IPS-18c (cell line): ENCODE data around the gene CBLB.

Experiments
- H3K4me3 ChIP-seq: 2 replicates; pipeline ENCODE4 v1.7.0; 2013; ENCODE audit warnings: low read depth, mild to moderate bottlenecking, low read length, moderate library complexity; ENCODE audit not compliant: insufficient read depth
- H3K9me3 ChIP-seq: one replicate; pipeline ENCODE4 v1.6.1; 2013; ENCODE audit warnings: mild to moderate bottlenecking, low read length, moderate library complexity; ENCODE audit not compliant: control insufficient read depth, insufficient read depth

The CBLB gene

DNA sequence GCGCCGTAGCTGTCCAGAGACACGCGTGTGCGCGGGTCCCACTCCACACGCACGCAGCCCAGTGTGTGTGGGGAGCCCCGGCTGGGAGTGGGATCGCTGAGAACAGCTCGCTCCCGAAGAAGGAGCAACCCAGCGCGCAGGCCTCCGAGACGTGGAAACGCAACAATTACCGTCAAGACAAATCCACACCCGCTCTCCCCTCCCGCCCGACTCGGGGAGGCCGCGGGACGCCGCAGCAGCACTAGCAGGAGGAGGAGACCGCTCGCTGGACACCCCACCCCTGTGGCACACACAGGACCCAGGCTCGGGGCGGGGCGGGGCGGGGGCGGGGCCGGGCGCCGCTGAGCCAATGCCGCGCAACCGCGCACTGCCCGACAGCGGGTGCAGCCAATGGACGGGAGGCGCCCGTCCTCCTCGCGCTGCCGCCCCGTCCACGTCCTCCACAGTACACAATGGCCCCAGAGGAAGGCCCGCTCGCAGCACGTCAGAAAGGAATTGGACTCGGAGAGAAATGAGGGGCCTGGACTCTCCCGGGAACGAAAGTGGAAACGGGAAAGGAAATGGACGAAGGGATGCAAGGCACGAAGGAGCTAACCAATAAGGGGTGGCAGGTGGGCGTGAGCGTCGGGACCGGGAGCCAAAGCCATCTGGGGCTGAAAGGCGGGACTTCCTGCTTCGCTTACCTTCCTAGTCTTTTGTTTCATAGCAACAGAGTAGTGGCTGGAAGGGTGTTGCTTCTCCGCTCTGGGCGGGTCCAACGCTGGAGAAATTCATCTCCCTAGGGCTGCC lies at the start of gene CBLB:
Gene CBLB, minus strand, starts transcription at position 271 of the 789 bp plus-strand sequence. CDS start 1,435 bp downstream, outside the sequence.
- Histone ChIP-seq H3K9me3 (no peaks in the 10 kb centered on the region), H3K4me3 (peak within 1 kb of the TSS; percentile 92)

DNA sequence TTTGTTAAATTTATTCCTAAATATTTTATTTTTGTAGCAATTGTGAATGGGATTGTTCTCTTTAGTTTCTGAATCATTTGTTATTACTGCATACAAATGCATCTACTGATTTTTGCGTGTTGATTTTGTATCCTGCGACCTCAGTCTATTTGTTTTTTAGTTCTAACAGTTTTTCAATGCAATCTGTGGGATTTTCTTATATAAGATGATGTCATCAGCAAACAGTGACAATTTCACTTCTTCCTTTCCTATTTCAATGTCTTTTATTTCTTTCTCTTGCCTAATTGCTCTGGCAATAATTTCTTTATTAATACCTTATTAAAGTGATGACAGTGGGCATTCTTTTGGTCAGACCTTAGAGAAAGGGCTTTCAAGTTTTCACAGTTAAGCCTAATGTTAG lies 48.0 kb upstream of the CBLB start:
- no peak overlapping the region for H3K4me3 ChIP-seq

DNA sequence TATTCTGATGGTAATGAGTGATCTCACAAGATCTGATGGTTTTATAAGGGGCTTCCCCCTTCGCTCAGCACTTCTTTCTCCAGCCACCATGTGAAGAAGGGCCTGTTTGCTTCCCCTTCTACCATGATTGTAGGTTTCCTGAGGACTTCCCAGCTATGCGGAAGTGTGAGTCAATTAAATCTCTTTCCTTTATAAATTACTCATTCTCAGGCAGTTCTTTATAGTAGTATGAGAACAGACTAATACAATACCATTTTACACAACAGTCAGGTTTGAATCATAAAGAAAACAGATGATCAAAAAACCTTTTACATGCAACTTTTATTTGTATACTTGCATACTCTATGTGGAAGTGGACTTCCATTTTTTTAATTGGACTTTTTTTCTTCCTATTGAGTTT lies 46.7 kb upstream of the CBLB start:
- no peaks in the 10 kb centered on the region for H3K9me3 ChIP-seq
- H3K4me3 ChIP-seq: no peak overlapping the region

More for the DNA sequence above, 48.0 kb upstream of the CBLB start:
- no peaks in the 10 kb centered on the region for H3K9me3 ChIP-seq

DNA sequence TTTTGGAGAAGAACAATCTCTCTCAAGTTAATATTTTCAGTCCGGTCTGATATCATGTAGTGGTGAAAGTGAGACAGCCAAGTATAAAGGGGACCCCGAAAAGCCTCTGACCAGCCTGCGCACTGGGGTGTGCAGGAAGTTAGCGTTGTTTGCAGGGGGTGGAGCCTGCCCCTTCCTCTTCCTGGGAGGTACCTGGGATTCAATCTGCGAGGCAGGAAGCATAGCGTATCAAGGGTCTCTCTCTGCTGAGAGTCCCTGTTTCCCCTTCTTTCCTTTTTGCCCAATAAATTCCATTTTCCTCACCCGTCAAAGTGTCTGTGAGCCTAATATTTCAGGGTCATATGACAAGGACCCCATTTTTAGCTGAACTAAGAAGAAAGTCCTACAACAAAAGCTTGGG lies 44.8 kb upstream of the CBLB start:
- no peak overlapping the region for H3K4me3 ChIP-seq

DNA sequence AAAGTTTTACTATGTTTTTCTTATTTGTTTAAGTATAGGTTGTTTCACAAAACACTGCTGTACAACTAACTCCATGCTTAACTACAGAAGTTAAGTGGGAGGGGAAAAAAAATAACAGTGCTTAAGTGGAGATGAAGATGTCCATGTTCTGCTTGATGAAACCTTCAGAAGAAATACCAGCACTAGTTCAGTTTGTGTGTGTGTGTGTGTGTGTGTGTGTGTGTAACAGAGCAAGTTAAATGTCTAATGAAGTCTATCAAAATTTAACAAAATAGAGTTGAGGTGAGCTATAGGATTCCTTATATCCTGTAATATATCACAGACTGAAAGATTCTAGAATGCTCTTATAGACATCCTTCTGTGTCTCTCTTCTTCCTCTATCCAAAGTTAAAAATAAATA lies 44.1 kb upstream of the CBLB start:
- Histone ChIP-seq H3K4me3 (no peak overlapping the region), H3K9me3 (no peaks in the 10 kb centered on the region)

More for the DNA sequence above, 44.8 kb upstream of the CBLB start:
- no peaks in the 10 kb centered on the region for H3K9me3 ChIP-seq

DNA sequence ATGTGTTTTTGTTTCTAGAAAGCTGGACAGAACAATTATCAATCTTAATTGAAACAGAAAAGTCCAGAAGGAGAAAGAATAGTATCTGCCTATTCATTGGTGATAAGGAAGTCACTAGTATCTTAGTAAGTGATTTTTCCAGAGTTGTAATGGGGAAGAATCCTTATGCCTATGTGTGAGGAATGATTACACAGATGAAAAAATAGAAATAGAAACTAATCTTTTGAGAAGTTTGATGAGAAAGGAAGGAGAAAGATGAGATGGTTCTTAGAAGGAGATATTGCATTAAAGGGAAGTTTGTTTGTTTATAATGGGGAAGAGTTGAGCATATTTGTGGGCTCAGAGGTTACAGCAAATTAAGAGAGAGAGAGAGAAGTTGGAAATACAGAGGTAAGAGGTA lies 42.7 kb upstream of the CBLB start:
- no peak overlapping the region for H3K4me3 ChIP-seq
- H3K9me3 ChIP-seq: no peaks in the 10 kb centered on the region

DNA sequence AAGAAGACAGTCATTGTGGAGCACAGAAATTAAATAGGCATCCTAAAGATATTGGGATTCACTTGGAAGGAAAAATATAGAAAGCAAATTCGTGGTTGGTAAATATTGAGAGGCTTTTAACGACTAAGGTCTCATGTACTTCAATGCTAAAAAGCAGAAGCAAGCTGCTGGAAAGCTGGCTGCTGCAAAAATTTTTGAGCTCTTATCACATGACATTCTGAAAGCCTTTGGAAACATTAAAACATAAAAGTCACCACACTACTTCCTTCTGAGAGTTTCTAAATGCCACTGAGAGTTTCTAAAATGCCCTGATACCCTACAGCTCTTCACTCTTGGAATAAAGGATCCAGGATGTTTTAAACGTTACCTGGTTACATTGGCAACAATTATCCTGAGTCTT lies 39.0 kb upstream of the CBLB start:
- H3K4me3 ChIP-seq: no peak overlapping the region
- no peaks in the 10 kb centered on the region for H3K9me3 ChIP-seq

DNA sequence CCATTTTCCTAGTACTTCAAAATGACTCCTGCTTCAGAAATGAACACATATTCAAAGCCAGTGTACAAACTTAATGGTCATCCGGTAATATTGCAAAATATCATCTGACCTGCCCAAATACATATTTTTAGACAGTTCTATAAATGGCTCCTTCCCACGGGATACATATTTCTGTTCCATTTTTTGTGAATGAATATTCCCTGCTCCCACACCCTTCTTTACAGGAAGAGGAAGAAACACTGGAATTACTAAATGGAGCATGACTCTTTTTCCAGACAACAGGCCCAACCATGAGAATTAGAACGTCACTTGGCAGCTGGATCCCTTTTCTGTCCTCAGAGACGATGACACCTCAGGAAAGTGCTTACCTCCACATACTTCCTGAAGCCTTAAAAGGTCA lies 38.0 kb upstream of the CBLB start:
- no peak overlapping the region for H3K4me3 ChIP-seq
- no peaks in the 10 kb centered on the region for H3K9me3 ChIP-seq

DNA sequence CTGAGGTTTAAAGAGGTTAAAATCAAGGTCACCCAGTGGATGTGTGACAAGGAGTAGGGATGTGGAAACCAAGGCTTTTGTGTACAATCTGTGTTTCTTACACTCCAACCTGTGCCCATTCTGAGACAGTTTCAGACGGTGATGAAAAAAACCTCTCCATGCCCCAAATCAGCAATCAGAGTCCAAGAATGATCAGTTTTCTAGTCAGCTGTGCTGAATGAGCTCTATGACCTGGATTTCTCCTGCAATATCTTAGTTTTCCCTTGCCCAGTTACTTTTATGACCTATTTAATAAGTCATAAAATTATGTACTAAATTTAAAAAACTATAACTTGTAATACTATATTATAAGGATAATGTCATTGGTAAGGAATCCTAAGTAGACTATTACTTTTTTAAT lies 37.5 kb upstream of the CBLB start:
- Histone ChIP-seq H3K4me3 (no peak overlapping the region), H3K9me3 (no peaks in the 10 kb centered on the region)

DNA sequence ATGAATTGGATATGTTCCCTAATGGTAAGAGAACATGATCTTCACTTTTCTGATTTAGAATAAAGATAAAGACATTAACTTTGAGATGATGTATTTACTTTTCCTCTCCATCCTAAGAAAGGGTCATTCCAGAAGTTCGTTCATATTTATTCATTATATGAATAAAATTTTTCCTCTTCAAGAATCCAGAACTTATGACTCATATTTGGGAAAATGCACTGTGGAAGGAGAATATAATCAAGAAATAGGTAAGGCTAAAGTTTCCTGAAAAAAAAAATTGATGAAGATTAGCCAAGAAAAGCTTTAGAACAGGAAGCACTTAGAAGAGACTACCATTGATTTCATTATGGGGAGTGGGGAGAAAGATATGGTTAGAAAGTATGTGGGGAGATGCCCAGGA lies 36.5 kb upstream of the CBLB start:
- no peak overlapping the region for H3K4me3 ChIP-seq
- no peaks in the 10 kb centered on the region for H3K9me3 ChIP-seq

DNA sequence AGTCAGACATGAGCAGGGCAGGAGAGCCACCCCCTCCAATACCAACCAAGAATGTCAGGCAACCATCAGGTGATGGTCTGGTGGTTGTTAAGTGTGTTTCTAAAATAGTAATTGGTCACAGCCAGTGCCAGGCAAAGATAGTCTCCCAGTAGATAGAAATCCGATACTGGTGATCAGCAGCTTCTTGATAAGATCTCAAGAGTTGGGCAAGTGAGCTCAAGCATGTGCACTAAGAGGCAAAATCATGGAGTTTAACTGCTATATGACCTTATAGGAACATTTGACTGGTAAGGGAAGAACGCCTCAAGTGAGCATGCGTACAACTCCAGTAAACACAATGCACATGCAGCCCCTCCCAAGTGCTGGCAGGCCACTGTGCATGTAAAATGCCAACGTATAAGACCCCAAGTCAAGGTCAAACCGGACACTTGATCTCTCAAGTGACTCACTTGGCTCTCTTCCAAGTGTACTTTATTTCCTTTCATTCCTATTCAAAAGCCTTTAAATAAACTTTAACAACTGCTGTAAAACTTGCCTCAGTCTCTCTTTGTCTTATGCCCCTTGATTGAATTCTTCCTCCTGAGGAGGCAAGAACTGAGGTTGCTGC lies 36.0 kb upstream of the CBLB start:
- no peak overlapping the region for H3K4me3 ChIP-seq
- H3K9me3 ChIP-seq: no peaks in the 10 kb centered on the region

DNA sequence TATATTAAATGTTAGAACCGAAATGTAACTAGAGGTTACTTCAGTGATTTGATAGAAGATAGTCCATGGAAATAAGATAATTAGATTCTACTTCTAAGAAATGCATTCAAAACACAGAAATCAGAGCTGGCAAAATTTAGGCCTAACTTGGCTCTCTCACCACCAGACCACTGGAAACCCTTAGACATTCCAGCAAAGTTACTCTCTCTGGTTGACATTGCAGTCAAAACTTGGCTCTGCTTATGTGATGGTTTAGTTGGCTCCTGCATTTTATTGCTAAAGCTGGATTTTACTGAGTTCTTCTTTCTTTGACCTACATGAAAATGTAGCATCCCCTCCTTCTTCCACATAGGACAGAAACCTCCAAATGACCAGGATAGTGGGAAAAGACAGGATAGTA lies 35.4 kb upstream of the CBLB start:
- Histone ChIP-seq H3K4me3 (no peak overlapping the region), H3K9me3 (no peaks in the 10 kb centered on the region)

DNA sequence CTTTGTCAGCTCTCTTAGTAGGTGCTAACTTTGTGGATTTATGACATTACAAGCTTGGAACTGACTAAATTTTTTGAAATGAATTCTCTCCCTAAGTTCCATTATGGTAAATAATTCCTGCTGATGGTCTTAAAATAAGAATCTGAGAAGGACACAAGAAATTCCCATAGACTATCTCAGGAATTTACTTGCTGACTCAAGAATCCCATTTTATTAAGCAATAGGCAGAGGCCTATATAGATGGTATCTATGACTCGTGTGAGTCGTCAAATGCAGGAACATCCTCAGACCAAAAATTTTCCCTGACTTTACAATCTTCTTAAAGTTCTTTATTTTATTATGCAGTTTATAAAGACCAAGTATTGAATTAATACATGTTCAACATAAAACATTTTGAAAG lies 30.7 kb upstream of the CBLB start:
- Histone ChIP-seq H3K4me3 (no peak overlapping the region), H3K9me3 (no peaks in the 10 kb centered on the region)

DNA sequence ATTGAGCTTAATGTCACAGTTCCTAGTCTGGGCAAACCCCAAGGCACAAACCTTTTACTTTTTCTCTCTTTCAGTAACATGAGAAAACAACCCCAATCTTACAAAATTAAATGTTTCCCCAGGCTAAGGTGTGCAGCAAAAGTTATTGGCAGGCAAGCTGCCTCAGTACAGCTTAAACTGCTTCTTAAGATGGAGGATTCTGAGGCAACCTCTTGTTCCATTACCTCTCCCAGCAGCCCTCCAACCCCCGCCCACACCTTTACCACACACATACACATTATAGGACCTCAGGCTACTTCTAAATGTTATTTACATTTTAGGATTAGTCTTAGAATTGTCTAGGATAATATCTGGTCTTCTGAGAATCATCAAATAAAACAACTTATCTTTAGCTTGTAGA lies 22.3 kb upstream of the CBLB start:
- H3K9me3 ChIP-seq: no peaks in the 10 kb centered on the region
- H3K4me3 ChIP-seq: no peak overlapping the region

DNA sequence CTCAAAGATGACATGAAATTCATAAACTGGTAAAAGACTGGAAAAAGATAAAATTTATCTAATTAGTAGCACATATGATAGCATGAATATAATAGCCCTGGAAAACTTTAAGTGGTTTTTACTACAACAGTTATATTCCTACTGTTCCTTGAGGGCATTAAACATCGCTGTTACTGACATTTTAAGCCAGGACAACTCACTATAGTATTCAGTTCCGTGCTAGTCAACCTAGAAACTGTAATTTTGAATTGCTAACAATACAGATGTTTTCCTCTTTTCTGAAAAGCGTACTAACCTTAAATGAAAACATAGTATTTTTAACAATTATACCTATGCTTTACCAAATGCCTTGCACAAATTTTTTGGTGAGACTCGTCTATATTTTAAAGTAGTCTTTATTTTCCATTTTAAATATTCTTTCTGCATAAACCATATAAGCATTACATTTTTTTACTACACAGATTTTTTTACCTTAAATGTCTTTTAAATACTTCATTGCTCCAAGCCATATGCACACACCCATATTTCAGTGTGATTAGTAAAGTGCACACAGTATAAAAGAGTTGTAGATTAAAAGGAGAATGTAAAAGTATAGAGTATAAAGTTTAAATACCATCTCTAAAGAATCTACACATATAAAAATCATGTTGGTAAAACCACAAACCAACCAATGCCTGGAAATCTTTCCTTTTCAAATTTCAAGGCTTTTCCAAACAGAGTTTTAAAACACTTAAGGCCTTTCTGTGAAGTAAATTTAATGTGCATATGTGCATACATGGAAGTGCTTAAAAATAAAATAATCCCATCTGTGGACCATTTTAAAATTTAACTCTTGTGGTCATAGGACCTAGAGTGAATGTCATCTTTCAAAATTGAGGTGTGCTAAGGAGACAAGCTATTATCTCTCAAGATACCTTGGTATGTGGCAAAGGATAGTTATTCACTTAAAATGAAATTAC lies 20.1 kb upstream of the CBLB start:
- Histone ChIP-seq H3K9me3 (no peaks in the 10 kb centered on the region), H3K4me3 (no peak overlapping the region)

DNA sequence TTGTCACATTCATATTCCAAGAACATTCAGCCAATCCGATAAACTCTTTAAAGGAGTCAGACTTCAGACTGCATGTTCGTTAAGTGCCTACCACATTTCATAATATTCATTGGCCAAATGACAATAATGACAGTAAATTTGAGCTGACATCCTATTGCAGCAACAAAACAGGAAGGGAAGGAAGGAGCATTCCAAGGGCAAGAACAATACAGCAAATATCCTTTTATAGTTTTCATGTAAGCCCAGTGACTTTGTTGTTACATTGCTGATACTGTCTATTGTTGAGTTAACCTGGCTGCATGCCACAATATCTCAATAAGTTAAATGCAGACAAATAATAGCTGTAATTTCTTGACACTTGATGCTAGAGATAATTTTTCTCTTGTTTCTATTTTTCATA lies 16.4 kb upstream of the CBLB start:
- no peaks in the 10 kb centered on the region for H3K9me3 ChIP-seq

DNA sequence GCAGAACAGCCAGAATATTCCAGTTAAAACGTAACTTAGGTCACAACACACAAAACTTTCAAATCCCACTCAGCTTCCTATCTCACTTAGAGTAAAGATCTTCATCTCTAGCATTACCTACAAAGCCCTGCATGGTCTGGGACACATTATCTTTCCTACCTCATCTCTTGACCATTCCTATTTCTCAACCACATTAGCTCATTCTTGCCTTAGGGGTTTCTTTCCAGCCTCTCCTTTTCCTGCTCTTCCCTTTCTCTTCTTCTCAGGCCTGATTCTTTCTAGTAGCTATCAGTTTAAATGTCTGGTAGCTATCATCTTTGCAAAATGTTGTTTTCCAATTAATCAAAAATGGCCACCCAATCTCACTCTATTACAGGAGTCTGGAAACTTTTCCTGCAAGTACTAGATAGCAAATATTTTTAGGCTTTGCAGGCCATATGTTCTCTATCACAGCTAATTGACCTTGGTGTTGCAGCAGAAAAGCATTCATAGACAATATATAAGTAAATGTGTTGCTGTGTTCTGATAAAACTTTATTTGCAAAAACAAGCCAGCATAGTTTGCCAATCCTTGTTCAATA lies 15.1 kb upstream of the CBLB start:
- no peaks in the 10 kb centered on the region for H3K9me3 ChIP-seq
- H3K4me3 ChIP-seq: no peak overlapping the region

More for the DNA sequence above, 16.4 kb upstream of the CBLB start:
- no peak overlapping the region for H3K4me3 ChIP-seq
